Mesothelial cell of epicardium (in vitro differentiated cells): ENCODE results near the gene ADA. TPM values are rescaled to one million over a fixed set of nuclear protein-coding genes. Genes with fewer than 3 reads are reported as not detected.

Experiments
- DNase-seq, 2 experiments: peaks; one replicate each; pipeline ENCODE4 v3.0.0; 2021; ENCODE audit warnings: low spot score in 2 of 2; ENCODE audit not compliant: unreplicated experiment in 2 of 2
- H3K27ac Mint-ChIP-seq: 2 replicates; pipeline ENCODE4 v1.8.0; 2021; ENCODE audit warnings: mixed read lengths
- H3K27me3 Mint-ChIP-seq: 2 replicates; pipeline ENCODE4 v1.8.0; 2021; ENCODE audit warnings: low read depth, mixed read lengths
- H3K36me3 Mint-ChIP-seq: 2 replicates; pipeline ENCODE4 v1.8.0; 2021; ENCODE audit warnings: mixed read lengths
- H3K4me1 Mint-ChIP-seq: 2 replicates; pipeline ENCODE4 v1.8.0; 2021; ENCODE audit warnings: mixed read lengths
- H3K4me3 Mint-ChIP-seq: 2 replicates; pipeline ENCODE4 v1.8.0; 2021; ENCODE audit warnings: mild to moderate bottlenecking, moderate library complexity, mixed read lengths
- H3K9me3 Mint-ChIP-seq: 2 replicates; pipeline ENCODE4 v1.8.0; 2021; ENCODE audit warnings: mixed read lengths
- CTCF ChIP-seq: fragments of 200-600 bp; sonication (generic); IDR thresholded peaks from one replicate; pipeline ENCODE4 v1.5.0; 2021; ENCODE audit warnings: antibody characterized with exemption; ENCODE audit not compliant: unreplicated experiment
- total RNA-seq: library from RNA; stranded (reverse); gene quantifications from 3 replicates; pipeline ENCODE4 v1.2.1, GENCODE V29; 2021

Gene ADA
- total RNA-seq, 1 donor from 2014 or later = 21.7 TPM

DNA sequence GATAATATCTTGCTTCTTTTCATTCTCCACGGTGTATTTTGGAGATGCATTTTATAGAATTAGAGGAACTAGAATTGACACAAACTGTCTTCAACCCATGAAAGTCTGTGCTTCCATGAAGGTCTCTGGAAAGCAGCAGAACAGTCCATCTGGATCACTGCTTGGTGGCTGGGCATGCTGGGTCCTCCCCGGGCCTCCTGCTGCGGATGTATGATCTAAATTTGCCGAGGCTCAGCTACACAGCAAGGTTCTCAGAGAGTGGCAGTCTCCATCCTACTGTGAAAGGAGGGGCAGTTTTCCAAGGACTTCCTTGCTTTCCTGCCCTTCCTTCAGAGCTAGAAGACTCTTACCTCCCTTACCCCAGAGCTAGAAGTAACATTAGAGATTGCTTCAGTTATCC lies 54.0 kb downstream of the ADA start:
- TF ChIP-seq CTCF = no peak
- peak overlapping the region; percentile 25 for H3K27ac Mint-ChIP-seq
- peaks cover 13% of the 10 kb centered on the region for H3K36me3 Mint-ChIP-seq
- no peaks in the 10 kb centered on the region for H3K9me3 Mint-ChIP-seq
- H3K4me3 Mint-ChIP-seq = no peak overlapping the region
- no peaks in the 10 kb centered on the region for H3K27me3 Mint-ChIP-seq
- DNase-seq = no peak
- peaks cover 48% of the 10 kb centered on the region for H3K4me1 Mint-ChIP-seq

- Mint-ChIP-seq H3K4me3 (no peak overlapping the region), H3K4me1 (peaks cover 43% of the 10 kb centered on the region), H3K9me3 (no peaks in the 10 kb centered on the region), H3K27ac (no peak overlapping the region), H3K27me3 (no peaks in the 10 kb centered on the region), H3K36me3 (peaks cover 18% of the 10 kb centered on the region)
- no peak for TF ChIP-seq CTCF
- DNase-seq = no peak
These were observed 54.6 kb downstream of the ADA start for GRCh38 chr20:44596876-44597275.

DNA sequence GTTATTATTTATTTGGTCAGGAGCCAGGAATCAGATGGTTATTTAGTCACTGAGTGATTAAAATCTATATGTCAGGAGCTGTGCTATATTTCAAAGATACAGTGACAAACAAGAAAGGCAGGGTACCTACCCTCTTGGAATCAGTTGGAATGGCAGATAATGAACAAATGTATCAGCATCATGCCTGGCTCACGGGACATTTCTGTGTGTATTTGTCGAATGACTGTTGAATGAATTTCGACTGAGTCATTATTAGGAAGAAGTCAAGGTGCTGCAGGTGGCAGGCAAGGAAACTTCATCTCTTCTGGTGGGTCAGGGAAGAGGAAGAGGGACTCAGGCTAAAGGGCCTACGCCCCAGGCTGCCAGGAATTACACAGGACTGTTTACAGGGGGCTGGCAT lies 55.5 kb downstream of the ADA start:
- no peak for TF ChIP-seq CTCF
- Mint-ChIP-seq H3K4me1 (peaks cover 40% of the 10 kb centered on the region), H3K4me3 (no peak overlapping the region), H3K27ac (no peak overlapping the region), H3K9me3 (no peaks in the 10 kb centered on the region), H3K36me3 (peaks cover 22% of the 10 kb centered on the region), H3K27me3 (no peaks in the 10 kb centered on the region)
- DNase-seq = no peak

GRCh38 chr20:44594730-44595129 lies 56.8 kb downstream of the ADA start:
- H3K27me3 Mint-ChIP-seq = no peaks in the 10 kb centered on the region
- H3K36me3 Mint-ChIP-seq = peaks cover 33% of the 10 kb centered on the region
- no peak overlapping the region for H3K4me3 Mint-ChIP-seq
- H3K4me1 Mint-ChIP-seq = peaks cover 41% of the 10 kb centered on the region
- H3K9me3 Mint-ChIP-seq = no peaks in the 10 kb centered on the region
- TF ChIP-seq CTCF = no peak
- H3K27ac Mint-ChIP-seq = peak overlapping the region; percentile 84
- no peak for DNase-seq

DNA sequence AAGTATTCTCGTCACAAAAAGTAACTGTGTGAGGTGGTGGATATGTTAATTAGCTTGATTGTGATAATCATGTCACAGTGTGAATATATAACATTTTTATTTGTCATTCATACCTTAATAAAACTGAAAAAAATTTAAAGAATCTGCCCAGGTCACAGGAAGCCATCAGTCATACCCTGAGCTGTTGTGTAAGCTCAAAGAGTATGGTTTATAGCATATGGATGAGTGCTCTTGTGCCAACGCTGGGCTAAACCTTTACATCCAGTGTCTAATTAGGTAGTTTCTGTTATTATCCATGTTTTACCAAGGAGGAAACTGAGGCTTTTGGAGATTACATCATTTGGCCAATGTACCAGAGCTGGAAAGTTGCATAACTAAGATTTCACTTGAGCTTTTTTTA lies 57.7 kb downstream of the ADA start:
- peak overlapping the region; percentile 58 for H3K27ac Mint-ChIP-seq
- H3K27me3 Mint-ChIP-seq = no peaks in the 10 kb centered on the region
- H3K9me3 Mint-ChIP-seq = no peaks in the 10 kb centered on the region
- peaks cover 33% of the 10 kb centered on the region for H3K36me3 Mint-ChIP-seq
- H3K4me3 Mint-ChIP-seq = no peak overlapping the region
- TF ChIP-seq CTCF = no peak
- DNase-seq = no peak
- peaks cover 45% of the 10 kb centered on the region for H3K4me1 Mint-ChIP-seq

DNA sequence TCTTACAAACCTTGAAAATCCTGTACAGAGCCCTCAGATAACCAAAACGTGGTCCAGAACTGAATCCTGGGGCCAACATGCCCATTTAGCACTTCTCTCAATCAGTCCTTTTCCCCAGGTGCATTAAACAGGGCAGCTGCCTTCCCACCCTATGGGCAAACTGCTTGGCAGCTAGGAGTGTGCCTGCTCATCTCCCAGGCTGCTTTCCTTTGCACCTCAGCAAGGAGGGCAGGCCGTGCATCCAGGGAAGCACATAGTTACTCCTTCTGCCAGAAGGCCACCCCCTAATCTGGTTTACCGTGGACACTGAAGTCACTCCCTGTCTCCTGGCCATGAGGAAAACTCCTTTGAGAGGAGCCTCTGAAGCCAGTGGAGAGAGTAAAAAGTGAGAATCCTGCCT lies 59.1 kb downstream of the ADA start:
- Mint-ChIP-seq H3K27me3 (no peaks in the 10 kb centered on the region), H3K9me3 (no peaks in the 10 kb centered on the region), H3K36me3 (peaks cover 33% of the 10 kb centered on the region), H3K4me3 (no peak overlapping the region), H3K27ac (no peak overlapping the region), H3K4me1 (peaks cover 44% of the 10 kb centered on the region)
- no peak for TF ChIP-seq CTCF
- DNase-seq = no peak
